Measurements from ENCODE around the gene RAB17. TPM values are rescaled to one million over a fixed set of nuclear protein-coding genes. Genes with fewer than 3 reads are reported as not detected.

The RAB17 gene
- total and polyA plus RNA-seq, 10 of the 15 experiments (the other 5 are each of a cell fraction or from before 2014, with no cell fraction given): 0.07 to 1.4 (median 0.28) TPM; not detected in 3

GRCh38 chr2:237630216-237631000 is 39.9 kb upstream of the RAB17 start:
- Histone ChIP-seq H3K9me3 (replicated peaks; ENCODE audit: control insufficient read depth, insufficient read depth, low read length) (no peaks in the 10 kb centered on the region), H2AFZ (ENCODE audit: control insufficient read depth, low read depth, low read length) (no peak overlapping the region), H3K9ac (ENCODE audit: control insufficient read depth, insufficient read depth, low read length) (no peak overlapping the region), H3K4me2 (ENCODE audit: control insufficient read depth, insufficient read depth) (no peak overlapping the region), H3K4me3 (no peak overlapping the region), H3K36me3 (ENCODE audit: control insufficient read depth in 2 of 2, insufficient read depth in 2 of 2, low read length in 1 of 2) (no peaks in the 10 kb centered on the region), H3K4me1 (ENCODE audit: control insufficient read depth, insufficient read depth, low read length) (no peaks in the 10 kb centered on the region), H3K27ac (ENCODE audit: control insufficient read depth, insufficient read depth) (no peak overlapping the region), H3K27me3 (replicated peaks in 1 of 2; ENCODE audit: control insufficient read depth in 2 of 2, insufficient read depth in 2 of 2, low read length in 1 of 2) (peaks cover 9 to 11% of the 10 kb centered on the region in 2 experiments; a peak in 3 of 4 replicates), H4K20me1 (ENCODE audit: control insufficient read depth, insufficient read depth) (no peaks in the 10 kb centered on the region), H3K79me2 (ENCODE audit: control insufficient read depth, insufficient read depth, low read length) (no peaks in the 10 kb centered on the region)
- FAIRE-seq (no peak), DNase-seq (ENCODE audit: low read depth, low spot score) (no peak), ATAC-seq (no peak)
- RAD21 ChIA-PET (ENCODE audit: unreplicated experiment): no interaction called here
- TF ChIP-seq ATF2 (IDR thresholded peaks at IDR 0.05; ENCODE audit: low read length): no peak
- no peak for TF ChIP-seq SIX5 (IDR thresholded peaks at IDR 0.05; ENCODE audit: low read depth, low read length, severe bottlenecking)
- TF ChIP-seq CBX3 (IDR thresholded peaks at IDR 0.05; ENCODE audit: borderline replicate concordance, low read depth): no peak
- TF ChIP-seq MLLT1 (IDR thresholded peaks at IDR 0.05): no peak
- no peak for TF ChIP-seq FOXK2 (IDR thresholded peaks at IDR 0.05)
- no peak for TF ChIP-seq IRF4 (IDR thresholded peaks at IDR 0.05; ENCODE audit: low read depth, low read length)
- no peak for TF ChIP-seq JUND (IDR thresholded peaks at IDR 0.05; ENCODE audit: low read depth, low read length)
- no peak for TF ChIP-seq ATF7 (IDR thresholded peaks at IDR 0.05; ENCODE audit: low read depth)
- no peak for TF ChIP-seq RCOR1 (conservative IDR thresholded peaks at IDR 0.05; ENCODE audit: low read depth, low read length)
- TF ChIP-seq NFIC (IDR thresholded peaks at IDR 0.05; ENCODE audit: low read depth, low read length): no peak
- TF ChIP-seq NFXL1 (IDR thresholded peaks at IDR 0.05; ENCODE audit: borderline replicate concordance): no peak
- no peak for TF ChIP-seq POLR2AphosphoS5 (IDR thresholded peaks at IDR 0.05; ENCODE audit: low read length)
- no peak for TF ChIP-seq KLF5 (IDR thresholded peaks at IDR 0.05; ENCODE audit: partially characterized antibody)
- no peak for TF ChIP-seq ZNF24 (IDR thresholded peaks at IDR 0.05)
- TF ChIP-seq RBBP5 (conservative IDR thresholded peaks at IDR 0.05): no peak
- no peak for TF ChIP-seq CHD1 (IDR thresholded peaks at IDR 0.05; ENCODE audit: low read depth, low read length)
- no peak for TF ChIP-seq POLR2AphosphoS2 (IDR thresholded peaks at IDR 0.05; ENCODE audit: low read depth, low read length)
- no peak for TF ChIP-seq HCFC1 (IDR thresholded peaks at IDR 0.05; ENCODE audit: low read length)
- no peak for TF ChIP-seq CUX1 (IDR thresholded peaks at IDR 0.05; ENCODE audit: insufficient replicate concordance, low read depth, low read length)
- SMC1A ChIA-PET (ENCODE audit: uncharacterized antibody, unreplicated experiment): no interaction called here
- 37% methylated on average over 12 of the region's 12 CpGs for WGBS (ENCODE audit: insufficient coverage, insufficient replicate concordance, low lambda C conversion rate, missing lambda C conversion rate)
- CTCF ChIA-PET: no interaction called here
- in situ Hi-C loops (cut with MboI): no loop called here
- POLR2A ChIA-PET: no interaction called here
- BruUV-seq (replicated peaks): no TSS peak
- intact Hi-C loops (cut with micrococcal nuclease; ENCODE audit: unreplicated experiment): no loop called here

Measured in GM12878 (cell line).